Activated T-helper 1 cell treated with anti-CD3 and anti-CD28 coated beads, Interleukin-12 subunit alpha, Interleukin-12 subunit beta, Interleukin-2, Interleukin-4 antibody, amounts not matched to agents 30 ng/mL and 10 ng/mL and 1 ng/mL, durations not matched to agents 14 hours and 24 hours and 36 hours (primary cell): ENCODE measurements around the gene IFT122. TPM values are rescaled to one million over a fixed set of nuclear protein-coding genes. Genes with fewer than 3 reads are reported as not detected.
"Not testable (repeated sequence)": the region's sequence is repeated elsewhere in the genome, so short reads cannot be mapped to it uniquely, and the experiment has no call there.

Experiments used
- DNase-seq: peaks from one replicate; pipeline ENCODE4 v3.0.0; 2021; ENCODE audit warnings: low spot score
- H3K27ac Mint-ChIP-seq: one replicate; pipeline ENCODE4 v1.8.0; 2021; ENCODE audit warnings: mild to moderate bottlenecking, mixed read lengths
- H3K27me3 Mint-ChIP-seq: one replicate; pipeline ENCODE4 v1.8.0; 2022; ENCODE audit warnings: mild to moderate bottlenecking, moderate library complexity, mixed read lengths; ENCODE audit not compliant: insufficient read depth
- H3K36me3 Mint-ChIP-seq: one replicate; pipeline ENCODE4 v1.8.0; 2021; ENCODE audit warnings: low read depth, mixed read lengths
- H3K4me1 Mint-ChIP-seq: one replicate; pipeline ENCODE4 v1.8.0; 2021; ENCODE audit warnings: low read depth, mixed read lengths
- H3K4me3 Mint-ChIP-seq: one replicate; pipeline ENCODE4 v1.8.0; 2021; ENCODE audit warnings: mild to moderate bottlenecking, moderate library complexity, mixed read lengths
- H3K9me3 Mint-ChIP-seq: one replicate; pipeline ENCODE4 v1.8.0; 2021; ENCODE audit warnings: mixed read lengths
- intact Hi-C: fragments of 100-400 bp; cut with micrococcal nuclease; formaldehyde crosslinking; loops from one replicate; pipeline ENCODE4 v1.15.1; 2024
- total RNA-seq: library from RNA; stranded (reverse); gene quantifications from 2 replicates; pipeline ENCODE4 v1.2.3, GENCODE V29; 2022

IFT122 gene, protein sequence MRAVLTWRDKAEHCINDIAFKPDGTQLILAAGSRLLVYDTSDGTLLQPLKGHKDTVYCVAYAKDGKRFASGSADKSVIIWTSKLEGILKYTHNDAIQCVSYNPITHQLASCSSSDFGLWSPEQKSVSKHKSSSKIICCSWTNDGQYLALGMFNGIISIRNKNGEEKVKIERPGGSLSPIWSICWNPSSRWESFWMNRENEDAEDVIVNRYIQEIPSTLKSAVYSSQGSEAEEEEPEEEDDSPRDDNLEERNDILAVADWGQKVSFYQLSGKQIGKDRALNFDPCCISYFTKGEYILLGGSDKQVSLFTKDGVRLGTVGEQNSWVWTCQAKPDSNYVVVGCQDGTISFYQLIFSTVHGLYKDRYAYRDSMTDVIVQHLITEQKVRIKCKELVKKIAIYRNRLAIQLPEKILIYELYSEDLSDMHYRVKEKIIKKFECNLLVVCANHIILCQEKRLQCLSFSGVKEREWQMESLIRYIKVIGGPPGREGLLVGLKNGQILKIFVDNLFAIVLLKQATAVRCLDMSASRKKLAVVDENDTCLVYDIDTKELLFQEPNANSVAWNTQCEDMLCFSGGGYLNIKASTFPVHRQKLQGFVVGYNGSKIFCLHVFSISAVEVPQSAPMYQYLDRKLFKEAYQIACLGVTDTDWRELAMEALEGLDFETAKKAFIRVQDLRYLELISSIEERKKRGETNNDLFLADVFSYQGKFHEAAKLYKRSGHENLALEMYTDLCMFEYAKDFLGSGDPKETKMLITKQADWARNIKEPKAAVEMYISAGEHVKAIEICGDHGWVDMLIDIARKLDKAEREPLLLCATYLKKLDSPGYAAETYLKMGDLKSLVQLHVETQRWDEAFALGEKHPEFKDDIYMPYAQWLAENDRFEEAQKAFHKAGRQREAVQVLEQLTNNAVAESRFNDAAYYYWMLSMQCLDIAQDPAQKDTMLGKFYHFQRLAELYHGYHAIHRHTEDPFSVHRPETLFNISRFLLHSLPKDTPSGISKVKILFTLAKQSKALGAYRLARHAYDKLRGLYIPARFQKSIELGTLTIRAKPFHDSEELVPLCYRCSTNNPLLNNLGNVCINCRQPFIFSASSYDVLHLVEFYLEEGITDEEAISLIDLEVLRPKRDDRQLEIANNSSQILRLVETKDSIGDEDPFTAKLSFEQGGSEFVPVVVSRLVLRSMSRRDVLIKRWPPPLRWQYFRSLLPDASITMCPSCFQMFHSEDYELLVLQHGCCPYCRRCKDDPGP
- total RNA-seq = 10.0 and 14.7 TPM in 2 replicates

- Mint-ChIP-seq H3K4me1 (peaks cover 63% of the 10 kb centered on the region), H3K27me3 (no peaks in the 10 kb centered on the region), H3K27ac (peak within 1 kb of the TSS; percentile 98), H3K9me3 (no peaks in the 10 kb centered on the region), H3K36me3 (peaks cover 20% of the 10 kb centered on the region), H3K4me3 (peak within 1 kb of the TSS; percentile 89)
- intact Hi-C loops = loop anchor here (1.0 to 10.0 kb wide), 15 partner anchors 10 to 1457 kb away; partner anchors contain the start of genes EFCAB12, HMCES, ISY1 and PLXND1
- peak; percentile 100 for DNase-seq
These were observed at the start of gene IFT122, which contains the start of gene MBD4 for GRCh38 chr3:129439817-129440617. TSS of gene IFT122 (plus strand) at chr3:129440224. CDS start at chr3:129440331, 107 bp downstream. TSS of gene MBD4 (minus strand) at chr3:129439948. CDS start at chr3:129439833, 115 bp downstream.

GRCh38 chr3:129391583-129391982 lies 48.4 kb upstream of the IFT122 start:
- peaks cover 33% of the 10 kb centered on the region for H3K36me3 Mint-ChIP-seq

GRCh38 chr3:129392106-129392887 lies 47.7 kb upstream of the IFT122 start:
- H3K4me1 Mint-ChIP-seq, DNase-seq, H3K9me3 Mint-ChIP-seq, H3K4me3 Mint-ChIP-seq, intact Hi-C loops, H3K27me3 Mint-ChIP-seq, H3K27ac Mint-ChIP-seq: not testable (repeated sequence)
- peaks cover 27% of the 10 kb centered on the region for H3K36me3 Mint-ChIP-seq

More at GRCh38 chr3:129391583-129391982, 48.4 kb upstream of the IFT122 start:
- H3K4me1 Mint-ChIP-seq, H3K27me3 Mint-ChIP-seq, H3K9me3 Mint-ChIP-seq, H3K27ac Mint-ChIP-seq, DNase-seq, intact Hi-C loops, H3K4me3 Mint-ChIP-seq: not testable (repeated sequence)

GRCh38 chr3:129393271-129393670 lies 46.8 kb upstream of the IFT122 start:
- Mint-ChIP-seq H3K9me3 (no peaks in the 10 kb centered on the region), H3K4me3 (no peak overlapping the region), H3K27ac (no peak overlapping the region), H3K27me3 (no peaks in the 10 kb centered on the region), H3K4me1 (peaks cover 12% of the 10 kb centered on the region), H3K36me3 (peaks cover 18% of the 10 kb centered on the region)
- intact Hi-C loops = no loop called here
- no peak for DNase-seq

GRCh38 chr3:129393760-129394564 lies 46.1 kb upstream of the IFT122 start:
- DNase-seq, H3K4me3 Mint-ChIP-seq, H3K27me3 Mint-ChIP-seq, H3K9me3 Mint-ChIP-seq, intact Hi-C loops, H3K27ac Mint-ChIP-seq: not testable (repeated sequence)
- Mint-ChIP-seq H3K36me3 (peaks cover 18% of the 10 kb centered on the region), H3K4me1 (peaks cover 17% of the 10 kb centered on the region)

DNA sequence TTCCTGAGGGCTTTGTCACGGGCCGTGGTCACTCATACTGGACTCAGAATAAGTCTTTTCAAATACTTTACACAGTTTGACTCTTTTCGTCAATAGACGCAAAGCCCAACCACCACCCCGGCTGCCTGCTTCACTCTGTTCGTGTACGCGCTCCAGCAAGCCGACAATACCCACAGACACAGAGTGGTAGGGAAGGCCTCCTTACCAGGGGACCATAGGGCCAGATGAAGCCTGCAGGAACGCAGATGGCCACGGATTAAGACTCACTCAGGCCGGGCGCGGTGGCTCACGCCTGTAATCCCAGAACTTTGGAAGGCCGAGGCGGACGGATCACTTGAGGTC lies 41.2 kb upstream of the IFT122 start:
- no peaks in the 10 kb centered on the region for H3K27me3 Mint-ChIP-seq
- peaks cover 9% of the 10 kb centered on the region for H3K36me3 Mint-ChIP-seq
- no peaks in the 10 kb centered on the region for H3K9me3 Mint-ChIP-seq
- intact Hi-C loops = loop anchor here (1.0 to 5.0 kb wide), 11 partner anchors 30 to 1276 kb away; partner anchors contain the start of genes ACAD9, CNBP, COPG1 and EFCAB12
- H3K4me1 Mint-ChIP-seq = peaks cover 23% of the 10 kb centered on the region
- DNase-seq = no peak
- peak overlapping the region; percentile 94 for H3K27ac Mint-ChIP-seq
- peak overlapping the region; percentile 96 for H3K4me3 Mint-ChIP-seq

GRCh38 chr3:129399145-129399894 lies 40.7 kb upstream of the IFT122 start:
- no peaks in the 10 kb centered on the region for H3K27me3 Mint-ChIP-seq
- peaks cover 8% of the 10 kb centered on the region for H3K36me3 Mint-ChIP-seq
- H3K4me3 Mint-ChIP-seq = peak overlapping the region; percentile 96
- H3K27ac Mint-ChIP-seq = peak overlapping the region; percentile 94
- H3K4me1 Mint-ChIP-seq = peaks cover 23% of the 10 kb centered on the region
- H3K9me3 Mint-ChIP-seq = no peaks in the 10 kb centered on the region
- DNase-seq = peak; percentile 73
- intact Hi-C loops = loop anchor here (1.0 to 5.0 kb wide), 11 partner anchors 29 to 1277 kb away; partner anchors contain the start of genes ACAD9, CNBP, COPG1 and EFCAB12

DNA sequence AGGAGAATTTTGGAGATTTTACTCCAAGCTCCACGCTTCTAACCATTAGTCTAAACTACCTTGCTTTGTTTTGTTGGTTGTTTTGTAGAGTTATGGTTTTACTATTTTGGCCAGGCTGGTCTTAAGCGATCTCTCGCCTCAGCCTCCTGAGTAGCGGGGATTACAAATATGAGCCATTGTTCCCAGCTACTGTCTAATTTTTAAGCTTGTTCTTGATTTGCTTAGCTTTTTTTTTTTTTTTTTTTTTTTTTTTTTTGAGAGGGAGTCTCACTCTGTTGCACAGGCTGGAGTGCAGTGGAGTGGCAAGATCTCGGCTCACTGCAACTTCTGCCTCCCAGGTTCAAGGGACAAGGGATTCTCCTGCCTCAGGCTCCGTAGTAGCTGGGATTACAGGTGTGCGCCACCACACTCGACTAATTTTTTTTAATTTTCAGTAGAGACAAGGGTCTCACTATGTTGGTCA lies 40.1 kb upstream of the IFT122 start:
- H3K4me3 Mint-ChIP-seq = peak overlapping the region; percentile 96

DNA sequence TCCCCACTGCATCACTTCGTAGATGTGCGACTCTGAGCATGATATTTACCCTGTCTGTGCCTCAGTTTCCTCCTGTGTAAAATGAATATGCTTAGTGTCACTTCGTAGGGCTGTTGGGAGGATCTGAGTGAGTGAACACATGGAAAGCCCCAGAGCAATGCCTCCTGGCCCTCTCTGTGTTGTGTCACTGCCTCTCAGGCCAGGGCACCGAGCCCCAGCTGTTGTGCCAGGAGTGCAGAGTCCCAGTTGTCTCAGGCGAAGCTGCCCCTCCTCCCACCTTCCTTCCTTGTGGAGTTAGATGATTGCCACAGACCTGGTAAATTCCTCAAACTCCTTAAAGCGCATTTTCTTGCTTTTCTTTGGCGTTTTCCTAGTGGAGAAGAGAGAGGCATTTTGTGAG lies 37.8 kb upstream of the IFT122 start:
- Mint-ChIP-seq H3K36me3 (no peaks in the 10 kb centered on the region), H3K4me3 (no peak overlapping the region), H3K4me1 (peaks cover 22% of the 10 kb centered on the region), H3K27ac (no peak overlapping the region), H3K9me3 (no peaks in the 10 kb centered on the region), H3K27me3 (no peaks in the 10 kb centered on the region)
- DNase-seq = no peak
- intact Hi-C loops = no loop called here

More for the DNA sequence above, 40.1 kb upstream of the IFT122 start:
- Mint-ChIP-seq H3K9me3 (no peaks in the 10 kb centered on the region), H3K36me3 (peaks cover 4% of the 10 kb centered on the region), H3K4me1 (peaks cover 23% of the 10 kb centered on the region), H3K27me3 (no peaks in the 10 kb centered on the region), H3K27ac (peak overlapping the region; percentile 94)
- no peak for DNase-seq
- intact Hi-C loops = loop anchor here (1.0 to 5.0 kb wide), 11 partner anchors 28 to 1277 kb away; partner anchors contain the start of genes ACAD9, CNBP, COPG1 and EFCAB12

DNA sequence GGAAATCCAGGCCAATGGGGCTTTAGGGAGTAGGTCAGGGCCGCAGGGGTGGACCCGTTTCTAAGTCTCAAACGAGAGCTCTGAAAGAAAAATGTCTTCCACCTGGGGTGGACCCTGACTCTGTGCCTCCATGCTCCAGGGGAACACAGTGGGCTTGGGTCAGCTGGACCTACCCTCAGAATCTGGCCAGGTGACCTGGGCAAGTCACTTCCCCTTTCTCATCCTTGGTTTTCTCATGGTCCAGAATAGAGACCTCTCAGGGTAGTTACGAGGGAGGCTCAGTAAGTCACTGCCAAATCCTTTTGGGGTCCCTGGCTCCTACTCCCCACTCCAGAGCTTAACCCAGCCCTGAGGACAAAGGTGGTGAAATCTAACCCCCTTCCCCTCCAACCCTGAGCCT lies 37.4 kb upstream of the IFT122 start:
- H3K4me3 Mint-ChIP-seq = no peak overlapping the region

More for the DNA sequence above, 37.4 kb upstream of the IFT122 start:
- Mint-ChIP-seq H3K4me1 (peaks cover 18% of the 10 kb centered on the region), H3K27ac (no peak overlapping the region), H3K9me3 (no peaks in the 10 kb centered on the region), H3K27me3 (no peaks in the 10 kb centered on the region), H3K36me3 (no peaks in the 10 kb centered on the region)
- no peak for DNase-seq
- intact Hi-C loops = no loop called here
